GOT3 (cell line): ENCODE data around the gene POLR2L.

Experiments used
- DNase-seq: peaks from one replicate; lab custom pipeline; 2025; ENCODE audit warnings: mixed read lengths; lab: John Stamatoyannopoulos, UW

Gene POLR2L

DNA sequence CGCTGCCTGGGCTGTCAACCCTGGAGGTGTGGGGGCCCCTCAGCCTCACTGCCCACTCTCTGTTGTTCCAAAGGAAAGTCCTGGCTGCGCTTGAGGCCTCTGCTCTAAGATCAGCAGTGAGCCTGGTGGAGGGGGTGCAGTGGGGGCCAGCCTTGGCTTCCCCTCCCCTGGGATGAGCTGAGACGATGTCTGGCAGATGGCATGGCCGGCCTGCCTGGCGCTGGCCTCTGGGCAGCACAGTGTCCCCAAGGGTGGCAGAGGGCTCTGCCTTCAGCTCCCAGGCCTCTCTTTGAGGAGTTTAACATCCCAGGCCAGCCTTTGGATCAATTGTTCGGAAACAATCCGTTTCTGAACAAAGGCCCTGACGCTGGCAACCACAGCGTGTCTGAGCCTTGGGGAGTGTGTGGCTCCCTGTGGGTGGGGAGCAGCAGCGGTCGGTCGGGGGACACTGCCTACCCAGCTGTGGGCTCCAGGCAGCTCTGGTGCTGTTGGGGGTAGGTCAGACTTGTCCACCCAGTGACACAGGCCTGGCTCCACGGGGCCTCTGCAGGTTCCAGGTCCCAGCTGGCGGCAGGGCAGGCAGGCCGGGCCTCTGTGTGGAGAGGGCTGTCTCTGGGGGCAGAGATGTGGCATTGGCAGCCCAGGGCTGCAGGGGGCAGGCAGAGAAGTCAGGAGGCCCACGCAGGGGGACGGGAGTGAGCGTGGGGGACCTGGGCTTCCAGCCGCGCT lies 12.4 kb upstream of the POLR2L start:
- no peak for DNase-seq

DNA sequence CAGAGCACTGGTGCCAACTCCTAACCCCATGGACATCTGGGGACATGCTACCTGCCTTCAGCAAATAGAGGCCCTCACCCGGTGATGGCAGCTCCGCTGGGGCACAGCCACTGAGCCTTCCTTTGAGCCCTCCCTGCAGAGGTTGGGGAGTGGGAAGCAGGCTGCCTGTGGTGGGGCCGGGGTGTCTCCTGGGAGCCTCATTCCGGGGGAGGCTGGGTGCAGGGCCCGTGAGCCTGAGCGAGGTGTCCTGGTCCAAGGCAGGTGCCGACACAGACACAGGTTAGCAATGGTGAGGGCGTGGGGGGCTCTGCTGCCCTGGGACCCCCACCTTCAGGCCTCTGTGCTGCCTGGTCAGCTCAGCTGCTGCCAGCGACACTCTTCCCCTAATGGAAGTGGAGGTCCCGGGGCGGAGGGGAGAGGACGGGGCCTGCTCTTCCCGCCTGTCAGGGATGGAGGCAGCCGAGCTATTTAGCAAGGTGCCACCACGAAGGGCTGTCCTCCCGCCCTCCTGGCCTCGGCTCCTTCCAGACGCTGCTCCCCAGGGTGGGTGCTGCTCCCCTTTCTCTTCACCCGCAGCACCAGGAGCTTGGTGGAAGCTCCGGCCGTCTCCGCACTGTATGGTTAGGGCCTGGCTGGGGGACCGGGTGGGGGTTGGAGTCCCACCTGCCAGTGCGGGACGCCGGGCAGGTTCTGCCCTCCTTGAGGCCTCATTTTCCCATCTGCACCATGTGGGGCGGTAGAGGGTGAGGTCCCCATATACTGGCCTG lies 11.5 kb upstream of the POLR2L start:
- no peak for DNase-seq

DNA sequence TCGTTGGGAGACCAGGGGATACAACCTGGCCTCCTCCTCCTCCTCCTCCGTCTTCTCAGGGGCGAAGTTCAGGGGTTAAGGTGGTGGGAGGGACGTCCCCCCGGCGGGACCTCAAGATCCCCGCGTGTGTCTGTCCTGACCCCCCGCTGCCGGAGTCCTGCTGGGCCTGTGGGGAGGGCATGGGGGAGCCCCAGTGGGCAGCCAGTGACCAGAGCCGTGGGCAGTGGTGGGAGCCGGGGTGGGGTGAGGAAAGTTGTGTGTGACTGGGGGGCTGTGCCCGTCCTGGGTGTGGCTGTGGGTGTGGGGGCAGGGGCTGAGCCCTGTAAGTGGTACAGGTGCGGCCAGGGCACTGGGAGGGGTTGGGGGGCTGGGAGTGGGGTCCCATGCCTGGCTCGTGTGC lies 10.4 kb upstream of the POLR2L start:
- DNase-seq: no peak

DNA sequence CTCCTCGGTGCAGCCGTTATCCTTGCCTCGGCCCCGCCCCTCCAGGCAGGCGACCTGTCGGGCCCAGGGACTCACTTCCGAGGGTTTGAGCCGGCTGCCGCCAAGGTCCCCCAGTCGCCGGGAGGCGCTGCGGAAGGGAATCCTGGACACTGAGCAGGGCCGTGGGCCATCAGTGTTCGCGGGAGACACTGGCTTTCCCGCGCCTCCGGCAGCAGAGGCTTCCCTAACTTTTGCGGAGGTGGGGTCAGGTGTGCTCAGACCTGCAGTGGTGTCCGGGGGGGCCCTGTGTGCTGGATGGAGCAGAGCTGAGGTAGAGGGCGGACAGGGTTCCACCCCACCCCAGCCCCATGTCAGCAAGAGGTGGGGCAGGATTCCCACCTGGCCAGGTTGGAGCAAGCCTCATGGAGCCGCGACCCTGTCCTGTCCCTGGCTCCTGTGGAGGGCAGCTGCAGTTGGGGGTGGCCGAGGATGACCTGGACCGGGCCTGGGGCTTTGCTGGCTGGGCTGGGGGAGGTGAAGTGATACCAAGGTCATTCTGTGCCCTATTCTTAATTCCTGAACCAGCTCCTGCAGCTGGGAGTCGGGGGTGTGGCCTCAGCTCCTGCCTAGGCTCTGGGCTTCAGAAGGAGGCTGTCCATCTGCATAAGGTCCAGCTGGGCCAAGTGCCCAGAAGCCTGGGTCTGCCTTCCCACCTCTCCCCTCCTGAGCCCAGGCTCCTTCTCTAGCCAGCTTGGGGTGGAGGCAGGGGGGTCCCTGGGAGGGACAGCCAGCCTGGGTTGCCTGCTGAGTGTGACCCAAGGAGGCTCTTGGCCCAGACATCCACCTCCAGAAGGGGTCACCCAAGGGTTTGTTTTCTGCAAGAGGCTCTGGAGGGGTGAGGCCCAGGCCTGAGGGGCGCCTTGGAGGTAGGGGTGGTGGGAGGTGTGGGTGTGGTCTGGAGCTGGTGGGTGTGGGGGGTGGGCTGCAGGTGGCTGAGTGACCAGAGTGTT lies 8.7 kb upstream of the POLR2L start:
- DNase-seq: no peak

DNA sequence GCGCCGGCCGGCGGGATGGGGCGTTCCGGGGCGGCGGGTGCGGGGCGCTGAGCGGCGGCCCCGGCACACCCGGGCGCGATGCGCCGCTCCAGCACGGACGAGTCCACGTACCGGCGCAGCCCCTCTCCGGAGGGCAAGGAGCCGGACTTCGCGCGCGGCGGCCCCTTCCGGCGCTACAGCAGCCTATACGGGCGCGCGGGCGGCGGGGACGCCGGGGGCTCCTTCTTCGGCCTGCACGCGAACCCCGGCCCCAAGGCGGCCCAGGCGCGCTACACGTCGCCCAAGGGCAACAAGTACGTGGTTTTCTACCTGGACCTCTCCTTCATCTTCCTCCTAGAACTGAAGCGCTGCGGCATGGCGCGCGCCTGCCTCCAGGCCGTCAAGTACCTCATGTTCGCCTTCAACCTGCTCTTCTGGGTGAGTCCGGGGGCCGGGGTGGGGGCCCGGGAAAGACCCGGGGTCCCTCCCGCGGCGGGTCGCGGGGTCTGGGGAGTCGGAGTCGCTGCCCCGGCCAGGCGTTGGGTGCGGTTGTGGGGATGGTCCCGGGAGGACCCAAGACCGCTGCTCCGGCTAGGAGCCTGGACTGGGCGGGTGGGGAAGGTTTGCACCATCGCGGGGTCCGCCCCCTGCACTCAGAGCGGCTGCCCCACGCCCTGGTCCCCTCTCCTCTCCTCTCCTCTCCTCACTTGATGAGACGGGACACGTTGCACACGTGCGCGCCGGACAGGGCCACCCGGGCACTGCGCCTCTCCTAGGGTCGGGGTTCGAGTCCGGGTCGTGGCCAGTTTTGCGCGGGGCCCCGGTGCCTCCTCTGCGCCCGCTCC lies 7.8 kb upstream of the POLR2L start:
- DNase-seq: no peak

DNA sequence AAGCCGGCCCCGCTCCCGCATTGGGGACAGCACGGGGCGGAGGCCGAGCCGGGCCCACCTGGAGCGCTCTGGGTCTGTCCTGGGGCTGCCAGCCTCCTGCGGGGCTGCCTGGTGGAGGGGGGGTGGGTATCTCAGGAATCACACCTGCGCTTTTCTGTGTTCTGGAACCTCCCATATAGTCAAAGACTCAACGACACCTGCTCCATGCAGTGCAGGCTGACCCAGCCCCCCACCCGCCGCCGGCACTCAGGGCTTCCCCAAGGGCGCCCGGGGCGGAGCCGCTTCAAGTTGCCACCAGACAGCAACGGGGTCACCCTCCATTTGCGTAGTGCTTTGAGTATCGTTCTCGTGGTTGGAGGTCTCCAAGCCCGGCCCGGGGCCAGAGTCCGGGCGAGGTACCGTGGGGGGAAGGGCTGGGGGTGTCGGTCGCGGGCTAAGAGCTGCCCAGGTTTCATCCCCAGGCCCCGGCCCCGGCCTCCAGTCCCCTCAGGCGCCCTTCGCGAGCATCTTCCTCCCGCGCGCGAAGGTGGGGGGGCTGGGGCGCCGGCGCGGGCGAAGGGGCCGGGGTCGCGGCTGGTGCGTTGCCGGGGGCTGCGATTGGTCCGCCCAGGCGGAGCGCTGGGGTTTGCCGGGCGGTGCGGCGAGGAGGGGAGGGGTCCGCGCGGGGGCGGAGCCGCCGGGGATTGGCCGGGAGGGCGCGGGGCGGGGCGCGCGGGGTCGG lies 6.9 kb upstream of the POLR2L start:
- DNase-seq: no peak

DNA sequence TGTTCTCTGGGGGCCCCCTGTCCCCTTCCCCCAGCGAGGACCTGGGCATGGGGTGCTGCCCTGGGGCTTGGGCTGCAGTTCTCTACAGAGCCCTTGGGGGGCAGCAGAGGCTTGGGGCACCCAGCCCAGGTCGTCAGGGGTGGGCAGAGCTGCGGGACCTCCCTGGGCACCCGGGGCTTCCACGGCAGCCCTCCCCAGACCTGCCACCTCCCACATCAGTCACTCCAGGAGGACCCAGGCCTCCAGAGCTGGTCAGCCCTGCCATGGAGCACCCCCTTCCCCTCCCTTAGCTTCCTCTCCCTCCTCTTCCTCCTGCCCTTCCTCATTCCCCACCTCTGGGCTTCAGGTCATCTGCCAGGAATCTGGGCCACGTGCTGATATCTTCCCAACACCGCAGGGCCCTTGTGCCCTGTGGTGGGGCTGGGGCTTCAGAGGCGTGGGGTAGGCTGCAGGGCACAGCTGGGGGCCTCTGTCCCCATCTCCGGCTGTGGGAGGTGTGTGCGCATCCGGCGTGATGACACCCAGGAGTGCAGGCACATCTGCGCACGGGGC lies 6.1 kb upstream of the POLR2L start:
- DNase-seq: no peak

DNA sequence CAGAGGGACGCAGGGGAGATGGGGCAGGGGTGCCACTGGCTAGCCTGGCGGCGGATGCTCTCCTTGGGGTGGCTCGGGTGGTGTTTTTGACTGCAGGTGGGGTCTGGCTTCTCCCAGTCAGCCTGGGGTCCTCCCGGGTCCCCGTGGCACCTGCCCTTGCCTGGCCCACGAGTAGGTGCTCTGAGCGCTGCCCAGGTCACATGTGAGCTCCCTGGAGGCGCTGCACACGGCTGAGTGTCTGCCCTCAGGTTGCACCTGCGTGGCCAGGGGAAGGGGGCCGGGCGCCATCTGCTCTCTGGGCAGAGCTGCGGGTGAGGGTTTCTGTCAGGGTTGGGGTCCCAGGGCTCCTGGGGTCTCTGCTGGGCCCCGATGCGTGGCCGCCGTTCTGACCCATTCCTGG lies 5.5 kb upstream of the POLR2L start:
- no peak for DNase-seq

DNA sequence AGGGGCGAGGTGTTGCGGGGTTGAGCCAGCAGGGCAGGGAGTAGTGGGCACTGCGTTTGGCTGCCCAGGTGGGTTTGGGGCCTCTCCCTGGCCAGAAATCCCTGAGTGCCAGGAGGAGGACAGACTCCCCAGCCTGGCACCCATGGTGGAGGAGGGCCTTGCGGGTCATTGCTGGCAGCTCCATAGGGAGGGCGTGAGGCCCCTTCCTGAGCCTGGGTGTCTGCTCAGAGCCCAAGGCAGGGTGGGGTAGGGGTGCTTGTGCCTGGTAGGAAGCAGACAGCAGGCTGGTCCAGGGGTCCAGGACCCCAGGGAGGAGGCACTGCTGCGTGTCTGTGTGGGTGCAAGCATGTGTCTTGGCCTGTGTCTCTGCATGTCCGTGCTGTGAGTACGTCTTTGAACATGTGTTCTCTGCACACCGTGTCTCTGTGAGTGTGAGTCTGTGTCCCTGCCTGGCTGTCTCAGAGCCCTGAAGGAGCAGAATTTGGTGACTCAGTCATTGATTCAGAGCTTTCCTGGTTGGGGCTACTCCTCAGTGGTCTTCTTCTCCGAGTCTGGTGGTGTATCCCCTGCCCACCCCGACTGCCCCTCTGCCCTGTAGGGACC lies 4.3 kb upstream of the POLR2L start:
- DNase-seq: no peak

DNA sequence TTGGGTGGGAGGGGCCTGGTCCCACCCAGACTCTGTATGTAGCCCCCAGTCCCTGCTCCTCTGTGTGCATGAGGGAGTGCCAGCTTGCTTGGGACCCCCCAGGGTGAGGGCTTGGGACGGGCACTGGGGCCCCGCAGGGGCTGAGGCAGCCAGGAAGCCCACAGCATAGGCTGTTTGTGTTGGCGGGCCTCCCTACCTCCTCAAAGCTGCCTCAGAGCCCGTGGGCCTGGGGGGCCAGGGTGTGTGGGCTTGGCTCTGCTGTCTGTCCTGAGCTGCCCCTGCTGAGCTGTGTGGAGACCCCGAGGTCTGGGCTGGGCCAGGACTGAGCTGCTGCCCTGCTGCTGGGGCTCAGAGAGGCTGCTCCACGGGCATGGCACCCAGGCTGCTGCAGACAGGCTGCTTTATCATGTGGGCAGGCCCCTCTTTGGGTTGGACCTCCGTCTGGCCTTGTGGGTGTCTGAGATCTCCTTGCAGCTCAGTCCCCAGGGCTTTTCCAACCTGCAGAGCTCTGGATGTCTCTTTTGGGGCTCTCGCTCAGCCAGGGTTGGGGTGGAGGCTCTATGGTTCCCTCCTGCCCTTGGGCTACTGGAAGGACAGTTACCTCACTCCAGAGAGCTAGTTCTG lies 3.7 kb upstream of the POLR2L start:
- DNase-seq: no peak

DNA sequence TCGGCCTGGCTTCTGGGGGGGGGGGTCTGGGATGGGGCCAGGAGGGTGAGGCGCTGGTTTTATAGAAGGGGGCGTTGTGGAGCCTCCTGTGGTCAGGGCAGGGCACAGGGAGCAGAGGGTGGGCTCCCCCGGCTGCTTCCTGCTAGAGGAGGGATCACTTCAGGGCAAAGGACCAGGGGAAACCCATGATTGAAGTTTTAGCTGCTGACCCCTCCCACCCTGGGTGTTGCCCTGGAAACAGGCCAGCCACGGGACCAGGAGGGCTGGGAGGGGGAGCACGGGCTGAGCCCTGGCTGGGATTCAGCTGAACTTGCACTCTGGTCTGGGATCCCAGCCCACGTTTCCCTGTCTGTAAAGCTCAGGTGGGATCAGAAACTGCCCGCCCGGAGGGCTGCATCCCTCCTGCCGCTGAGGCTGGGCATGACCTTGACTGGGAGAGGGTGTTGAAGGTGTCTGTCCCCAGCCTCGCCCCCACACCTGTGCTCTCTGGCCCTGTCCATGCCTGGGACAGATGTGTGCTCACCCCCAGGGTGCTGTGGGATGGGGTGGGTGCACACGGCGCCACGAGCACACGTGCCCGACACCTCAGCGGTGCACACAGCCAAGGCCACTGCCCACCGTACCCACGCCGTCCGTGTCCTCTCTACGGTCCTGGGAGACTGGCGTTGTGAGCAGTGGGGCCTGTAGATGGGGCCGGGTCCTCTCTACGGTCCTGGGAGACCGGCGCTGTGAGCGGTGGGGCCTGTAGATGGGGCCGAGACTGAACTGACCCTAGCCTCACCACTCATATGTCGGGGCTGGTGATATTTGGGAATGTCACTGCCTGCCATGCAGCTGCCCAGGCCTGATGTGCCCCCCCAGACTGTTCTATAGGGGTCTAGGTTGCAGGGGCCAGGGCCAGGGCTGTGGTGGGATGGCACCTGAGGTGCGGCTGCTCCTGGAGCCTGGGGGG lies 2.6 kb upstream of the POLR2L start:
- no peak for DNase-seq

DNA sequence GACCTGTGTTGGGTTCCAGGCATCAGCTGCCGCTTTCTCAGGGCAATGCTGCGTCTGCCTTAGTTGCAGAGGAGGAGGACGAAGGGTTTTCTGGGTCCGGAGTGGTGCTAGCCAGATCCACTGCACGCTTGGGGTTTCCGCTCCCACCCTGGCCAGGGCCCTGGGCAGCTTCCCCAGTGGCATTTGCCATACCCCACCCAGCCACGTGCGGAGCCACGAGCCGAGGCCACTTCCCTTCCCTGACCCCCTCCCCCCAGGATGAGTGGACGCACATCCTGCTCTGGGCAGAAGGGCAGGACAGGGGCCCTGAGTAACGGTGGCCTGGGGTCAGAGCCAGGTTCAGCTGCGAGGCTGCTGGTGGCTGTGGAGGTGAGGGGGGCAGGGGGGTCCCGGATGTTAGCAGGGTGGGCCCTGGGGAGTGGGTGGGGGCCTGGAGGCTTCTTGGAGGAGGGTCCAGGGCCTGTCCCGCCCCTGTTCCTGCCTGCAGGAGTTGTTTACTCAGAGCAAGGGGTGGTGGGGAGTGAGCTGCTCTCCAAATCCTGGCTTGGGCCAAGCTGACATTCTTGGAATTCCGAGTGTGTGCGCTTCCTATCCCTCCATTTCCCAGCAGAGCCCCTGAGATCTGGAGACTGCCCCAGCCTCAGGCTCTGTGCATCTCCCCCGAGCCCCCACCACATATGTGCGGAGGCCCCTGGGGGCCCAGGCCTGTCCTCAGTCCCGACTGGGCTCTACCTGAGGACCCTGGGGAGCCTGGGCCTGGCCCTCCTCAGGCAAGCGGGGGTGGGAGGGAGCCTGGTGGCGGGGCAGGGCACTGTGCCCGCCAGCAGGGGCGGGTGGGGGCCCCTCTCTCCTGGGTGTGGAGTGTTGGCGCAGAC lies 1.7 kb upstream of the POLR2L start:
- peak; percentile 44 for DNase-seq

DNA sequence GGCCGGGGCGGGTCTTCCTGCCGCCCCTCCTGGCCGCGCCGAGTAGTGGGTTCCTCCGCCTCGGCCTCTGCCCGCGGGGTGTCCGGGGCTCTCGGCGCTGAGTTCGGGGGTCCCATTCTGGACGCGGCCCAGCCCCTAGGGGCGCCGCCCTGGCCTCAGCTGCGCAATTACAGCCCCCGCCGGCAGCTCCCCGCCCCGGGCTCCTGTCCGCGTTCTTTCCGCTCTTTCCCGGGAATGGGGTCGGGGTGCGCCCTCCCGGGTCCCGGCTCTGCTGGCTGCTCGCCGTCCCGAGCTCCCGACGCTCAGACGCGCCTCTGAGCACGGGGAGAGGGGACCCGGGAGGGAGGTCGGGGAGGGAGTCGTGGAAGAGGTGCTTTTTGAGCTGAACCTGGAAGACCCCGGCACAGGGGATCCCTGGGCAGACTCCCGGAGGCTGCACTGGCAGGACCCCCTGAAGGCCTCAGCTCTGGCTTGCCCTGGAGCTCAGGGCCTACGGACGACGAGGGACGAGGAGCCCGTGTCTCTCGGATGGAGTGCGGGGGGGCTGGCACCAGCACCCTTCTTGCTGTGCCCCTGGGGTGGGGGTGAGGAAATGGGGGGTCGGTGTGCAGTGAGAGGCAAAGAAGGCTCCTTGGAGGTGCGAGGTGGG lies 881 bp upstream of the POLR2L start:
- no peak for DNase-seq

DNA sequence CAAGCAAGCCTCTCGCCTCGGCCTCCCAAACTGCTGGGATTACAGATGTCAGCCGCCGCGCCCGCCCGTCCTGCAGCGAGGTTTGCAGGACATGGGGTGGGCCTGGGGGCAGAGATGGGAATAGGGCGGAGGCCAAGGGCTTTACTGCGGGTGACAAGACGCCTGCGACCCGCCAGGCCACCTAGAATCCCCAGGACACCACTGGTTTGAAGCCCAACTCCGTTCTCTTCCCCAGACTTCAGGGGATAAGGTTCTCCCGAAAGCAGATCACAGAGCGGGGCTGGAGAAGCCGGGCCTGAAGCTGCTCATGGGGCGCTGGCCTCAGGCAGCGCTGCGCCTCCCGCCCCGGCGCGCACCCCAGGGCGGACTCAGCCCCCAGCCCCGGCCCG lies 354 bp downstream of the POLR2L start:
- DNase-seq: no peak

DNA sequence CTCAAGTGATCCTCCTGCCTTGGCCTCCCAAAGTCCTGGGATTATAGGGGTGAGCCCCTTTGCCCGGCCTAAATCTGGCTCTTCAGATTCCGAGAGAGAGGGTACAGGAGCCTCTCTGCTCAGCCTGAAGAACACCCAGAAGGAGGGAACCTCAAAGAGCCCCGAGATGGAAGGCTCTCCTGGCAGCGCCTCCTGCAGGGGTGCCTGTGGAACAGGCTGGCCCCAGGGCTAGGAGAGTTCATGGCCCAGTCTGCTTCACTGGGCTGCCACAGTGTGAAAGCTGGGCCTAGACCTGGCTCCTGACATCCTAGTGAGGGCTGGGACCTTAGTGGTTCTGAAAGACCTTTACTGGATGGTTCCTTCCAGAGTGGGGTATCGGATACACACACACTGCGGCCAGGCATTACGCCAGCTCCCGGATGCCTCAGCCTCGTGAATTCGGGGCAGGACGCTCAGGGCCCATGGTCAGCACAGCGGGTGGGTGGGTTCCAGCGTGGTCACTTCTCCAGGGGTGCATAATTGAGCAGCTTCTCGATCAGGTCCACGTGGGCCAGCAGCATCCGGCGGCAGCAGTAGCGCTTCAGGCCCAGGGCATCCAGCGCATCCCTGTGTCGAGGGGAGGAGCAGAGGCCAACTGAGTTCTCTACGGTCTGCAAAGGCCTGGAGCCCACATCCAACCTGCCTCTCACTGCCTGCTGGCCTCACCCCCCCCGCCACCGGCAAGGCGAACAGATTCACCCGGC lies 2.3 kb downstream of the POLR2L start:
- no peak for DNase-seq

DNA sequence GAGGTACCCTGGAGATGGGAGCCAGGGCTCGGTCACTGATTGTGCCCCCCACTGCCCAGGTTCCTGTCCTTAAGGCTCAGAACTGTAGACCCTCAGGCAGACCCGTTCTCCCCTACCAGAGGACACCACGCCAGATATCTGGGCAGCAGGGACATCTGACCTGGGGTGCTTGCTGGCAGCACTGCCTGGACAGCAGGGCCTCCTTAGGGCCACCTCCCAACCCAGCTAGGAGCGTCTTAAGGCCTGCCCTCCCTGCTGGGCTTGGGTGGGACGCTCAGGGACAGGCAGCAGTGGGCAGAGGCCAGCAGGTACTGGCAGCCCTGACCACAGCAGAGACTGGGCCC lies 3.1 kb downstream of the POLR2L start:
- no peak for DNase-seq
